Mucosa of rectum (tissue), 2 donors: Measurements from ENCODE around the gene CFL1.
A peak's percentile ranks its signal among the peaks of the same experiment; 100 is the strongest.
"Not testable (repeated sequence)": the region's sequence is repeated elsewhere in the genome, so short reads cannot be mapped to it uniquely, and the experiment has no call there.

Experiments
- H3K27ac ChIP-seq, 2 donors: one replicate each; pipeline ENCODE4 v1.7.0; 2013; ENCODE audit warnings: inconsistent platforms in 2 of 2, low read depth in 2 of 2, low read length in 2 of 2
- H3K27me3 ChIP-seq, 2 donors: one replicate each; pipeline ENCODE4 v1.7.0; 2013; ENCODE audit warnings: low read length in 2 of 2; ENCODE audit not compliant: control insufficient read depth in 2 of 2, insufficient read depth in 2 of 2
- H3K36me3 ChIP-seq, 2 donors: one replicate each; pipeline ENCODE4 v1.7.0; 2013; ENCODE audit warnings: low read length in 2 of 2; ENCODE audit not compliant: control insufficient read depth in 2 of 2, insufficient read depth in 2 of 2
- H3K4me1 ChIP-seq, 2 donors: one replicate each; pipeline ENCODE4 v1.7.0; 2013; ENCODE audit warnings: low read length in 2 of 2, mild to moderate bottlenecking in 1 of 2; ENCODE audit not compliant: control insufficient read depth in 2 of 2, insufficient read depth in 2 of 2
- H3K4me3 ChIP-seq, 2 donors: one replicate each; pipeline ENCODE4 v1.7.0; 2013; ENCODE audit warnings: low read length in 2 of 2
- H3K9ac ChIP-seq, 2 donors: one replicate each; pipeline ENCODE4 v1.7.0; 2013; ENCODE audit warnings: low read length in 2 of 2, low read depth in 1 of 2, mild to moderate bottlenecking in 1 of 2
- H3K9me3 ChIP-seq, 2 donors: one replicate each; pipeline ENCODE4 v1.7.0; 2013; ENCODE audit warnings: low read length in 2 of 2; ENCODE audit not compliant: control insufficient read depth in 2 of 2
- donor health status: healthy.
- donor health status: Normal muscosa, but diverticular disease.

Gene CFL1

DNA sequence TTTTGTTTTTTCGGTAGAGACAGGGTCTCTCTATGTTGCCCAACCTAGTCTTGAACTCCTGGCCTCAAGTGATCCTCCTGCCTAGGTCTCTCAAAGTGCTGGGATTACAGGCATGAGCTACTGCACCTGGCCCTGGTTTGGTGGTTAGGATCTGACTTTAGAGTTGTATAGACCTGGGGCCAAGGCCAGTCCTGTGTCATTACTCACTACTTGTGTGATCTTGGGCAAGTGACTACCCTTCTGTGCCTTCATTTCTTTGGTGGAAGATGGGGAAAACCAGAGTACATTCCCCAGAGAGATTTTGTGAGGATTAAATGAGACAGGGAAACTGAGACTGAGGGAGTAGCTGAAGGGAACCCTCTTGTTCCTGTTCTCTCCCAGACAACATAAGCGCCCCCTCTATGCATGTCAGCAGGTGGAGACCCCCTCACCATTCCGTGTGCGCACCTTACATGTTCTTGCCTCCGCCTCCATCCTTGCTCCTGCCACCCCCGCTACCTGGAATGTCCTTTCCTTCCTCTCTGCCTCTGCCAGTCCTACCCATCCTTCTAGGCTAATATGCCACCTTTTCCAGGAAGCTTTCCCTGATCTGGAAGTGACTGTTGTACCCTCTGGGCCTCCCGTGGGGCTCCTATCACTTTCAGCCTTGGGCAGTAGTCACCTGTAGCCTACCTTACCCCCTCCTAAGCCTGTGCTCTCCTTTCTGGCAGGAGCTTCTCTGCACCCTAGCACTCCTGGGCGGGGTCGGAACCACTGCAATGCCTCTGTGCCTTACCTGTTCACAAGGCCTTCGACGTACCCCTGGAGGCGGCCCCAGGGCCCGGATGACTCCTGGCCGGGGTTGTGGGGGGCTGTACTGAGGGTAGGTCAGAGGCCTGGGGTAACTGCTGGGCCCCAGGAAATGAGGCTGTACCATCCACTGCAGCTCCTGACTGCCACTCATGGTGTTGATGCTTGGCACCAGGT lies 38.3 kb upstream of the CFL1 start:
- Histone ChIP-seq H3K9ac (no peak overlapping the region), H3K4me3 (no peak overlapping the region), H3K27me3 (peaks cover 8 to 10% of the 10 kb centered on the region in 2 donors), H3K36me3 (no peaks in the 10 kb centered on the region), H3K4me1 (peaks cover 21 to 23% of the 10 kb centered on the region in 2 donors), H3K9me3 (no peaks in the 10 kb centered on the region), H3K27ac (no peak overlapping the region)

DNA sequence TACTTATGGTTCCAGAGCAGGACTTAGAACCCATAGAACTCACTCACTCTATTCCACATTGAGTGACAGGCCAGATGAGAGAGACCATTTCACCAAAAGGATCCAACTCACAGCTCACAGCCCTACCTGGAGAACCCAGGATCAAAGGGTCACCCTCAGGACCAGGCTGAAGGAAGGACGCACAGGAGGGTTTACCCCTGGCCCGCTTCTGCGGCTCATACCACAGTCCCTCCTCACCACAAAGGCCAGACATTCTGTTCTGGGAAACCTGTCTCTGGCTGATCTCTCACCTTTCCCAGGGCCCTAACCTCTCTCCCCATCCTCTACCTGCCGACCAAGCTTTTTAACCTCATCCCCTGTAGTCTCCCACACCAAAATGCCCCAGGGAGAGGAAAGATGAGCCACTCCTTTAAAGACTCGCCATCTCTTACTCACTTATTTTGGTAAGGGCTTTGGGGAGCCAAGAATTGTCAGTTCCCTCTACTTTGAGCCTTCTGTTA lies 37.6 kb upstream of the CFL1 start:
- peaks cover 26 to 28% of the 10 kb centered on the region in 2 donors for H3K4me1 ChIP-seq
- no peak overlapping the region for H3K9ac ChIP-seq
- H3K27ac ChIP-seq = no peak overlapping the region
- no peak overlapping the region for H3K4me3 ChIP-seq
- H3K36me3 ChIP-seq = no peaks in the 10 kb centered on the region
- no peaks in the 10 kb centered on the region for H3K9me3 ChIP-seq
- peaks cover 8 to 10% of the 10 kb centered on the region in 2 donors for H3K27me3 ChIP-seq

DNA sequence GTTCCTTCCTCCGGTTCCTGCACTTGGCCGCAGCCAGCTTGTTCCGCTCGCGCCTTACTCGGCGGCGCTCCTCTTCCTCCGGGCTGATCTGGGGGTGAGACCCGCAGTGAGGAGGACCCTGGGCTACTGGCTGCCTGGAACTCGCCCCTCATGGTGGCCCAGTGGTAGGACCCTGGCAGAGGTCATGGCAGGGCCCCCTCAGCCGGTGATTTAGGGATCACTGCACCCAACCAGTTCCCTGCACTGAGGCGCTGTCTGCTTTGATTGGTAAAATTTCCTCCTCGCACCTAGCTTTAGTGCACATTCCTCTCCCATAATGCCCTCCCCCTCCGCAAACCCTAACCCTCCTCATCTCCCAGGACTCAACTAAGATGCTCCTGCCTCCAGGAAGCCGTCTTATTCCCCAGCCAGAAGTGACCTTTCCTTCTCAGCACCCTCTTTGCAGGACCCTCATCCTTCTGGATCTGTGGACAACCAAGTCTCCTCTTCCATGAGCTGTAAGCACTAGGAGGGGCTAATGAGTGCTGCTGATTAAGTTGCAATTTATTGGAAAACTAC lies 36.1 kb upstream of the CFL1 start:
- Histone ChIP-seq H3K36me3 (no peaks in the 10 kb centered on the region), H3K27ac (peak overlapping the region; percentile 68 to 80), H3K9ac (peak overlapping the region; percentile 21 to 56), H3K4me1 (peaks cover 29 to 30% of the 10 kb centered on the region in 2 donors), H3K9me3 (no peaks in the 10 kb centered on the region), H3K27me3 (peaks cover 3 to 5% of the 10 kb centered on the region in 2 donors), H3K4me3 (peak overlapping the region; percentile 22 to 60)

DNA sequence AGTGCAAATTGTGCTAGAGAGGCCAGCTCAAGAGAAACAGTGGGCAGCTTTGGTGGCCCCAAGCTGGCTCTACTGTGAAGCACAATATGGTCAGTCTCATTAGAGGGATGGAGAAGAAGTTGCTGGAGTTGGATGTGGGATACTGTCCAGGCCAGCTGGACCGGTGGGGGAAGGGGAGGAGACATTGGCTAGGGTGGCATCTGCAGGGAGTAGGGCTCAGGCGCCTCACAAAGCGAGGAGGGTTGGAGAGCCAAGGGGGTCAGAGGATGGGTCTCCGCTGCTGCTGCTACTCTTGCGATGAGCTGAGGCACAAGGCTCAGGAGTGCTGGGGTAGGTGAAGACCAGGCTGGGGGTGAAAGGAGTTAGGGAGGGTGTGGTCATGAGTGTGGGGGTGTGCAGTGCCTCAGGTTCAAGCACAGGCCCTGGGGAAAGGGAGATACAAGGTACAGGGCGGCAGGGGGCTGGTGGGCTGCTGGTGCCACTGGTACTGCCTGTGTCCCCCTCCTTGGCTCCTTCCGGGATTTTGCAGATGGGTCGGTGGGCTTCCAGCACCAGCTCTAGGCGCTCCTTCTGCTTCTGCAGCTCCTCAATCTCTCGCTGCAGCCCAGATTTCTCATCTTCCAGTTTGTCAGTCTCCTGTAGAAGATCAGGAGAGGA lies 34.8 kb upstream of the CFL1 start:
- no peaks in the 10 kb centered on the region for H3K27me3 ChIP-seq
- peaks cover 38 to 41% of the 10 kb centered on the region in 2 donors for H3K4me1 ChIP-seq
- peak overlapping the region in 1 of 2 donors; percentile 24 for H3K27ac ChIP-seq
- H3K9me3 ChIP-seq = no peaks in the 10 kb centered on the region
- no peak overlapping the region for H3K9ac ChIP-seq
- no peak overlapping the region for H3K4me3 ChIP-seq
- H3K36me3 ChIP-seq = no peaks in the 10 kb centered on the region

DNA sequence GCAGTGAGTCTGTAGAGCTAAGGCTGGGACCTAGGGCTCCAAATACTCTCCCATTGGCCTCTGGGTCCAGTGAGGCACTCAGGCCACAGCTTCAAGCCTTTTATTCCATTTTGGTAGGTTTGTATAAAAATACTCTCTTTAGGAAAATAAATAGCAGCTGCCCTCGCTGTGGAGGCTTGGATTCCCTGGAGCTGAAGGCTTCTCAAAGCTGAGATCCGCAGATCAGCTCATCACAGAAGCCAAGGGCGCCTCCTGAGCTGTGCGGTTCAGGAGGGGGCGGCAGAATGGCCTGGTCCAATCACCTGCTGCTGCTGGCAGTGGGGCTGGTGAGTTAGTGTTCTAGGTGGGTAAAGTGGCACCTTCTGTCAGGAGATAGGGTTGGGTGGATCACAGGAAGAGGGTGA lies 34.2 kb upstream of the CFL1 start:
- peak overlapping the region in 1 of 2 donors; percentile 95 for H3K27ac ChIP-seq
- H3K4me1 ChIP-seq = peaks cover 43 to 47% of the 10 kb centered on the region in 2 donors
- peak overlapping the region; percentile 6 to 81 for H3K9ac ChIP-seq
- not testable (repeated sequence) for H3K9me3 ChIP-seq, H3K36me3 ChIP-seq, H3K27me3 ChIP-seq
- peak overlapping the region; percentile 73 to 75 for H3K4me3 ChIP-seq

DNA sequence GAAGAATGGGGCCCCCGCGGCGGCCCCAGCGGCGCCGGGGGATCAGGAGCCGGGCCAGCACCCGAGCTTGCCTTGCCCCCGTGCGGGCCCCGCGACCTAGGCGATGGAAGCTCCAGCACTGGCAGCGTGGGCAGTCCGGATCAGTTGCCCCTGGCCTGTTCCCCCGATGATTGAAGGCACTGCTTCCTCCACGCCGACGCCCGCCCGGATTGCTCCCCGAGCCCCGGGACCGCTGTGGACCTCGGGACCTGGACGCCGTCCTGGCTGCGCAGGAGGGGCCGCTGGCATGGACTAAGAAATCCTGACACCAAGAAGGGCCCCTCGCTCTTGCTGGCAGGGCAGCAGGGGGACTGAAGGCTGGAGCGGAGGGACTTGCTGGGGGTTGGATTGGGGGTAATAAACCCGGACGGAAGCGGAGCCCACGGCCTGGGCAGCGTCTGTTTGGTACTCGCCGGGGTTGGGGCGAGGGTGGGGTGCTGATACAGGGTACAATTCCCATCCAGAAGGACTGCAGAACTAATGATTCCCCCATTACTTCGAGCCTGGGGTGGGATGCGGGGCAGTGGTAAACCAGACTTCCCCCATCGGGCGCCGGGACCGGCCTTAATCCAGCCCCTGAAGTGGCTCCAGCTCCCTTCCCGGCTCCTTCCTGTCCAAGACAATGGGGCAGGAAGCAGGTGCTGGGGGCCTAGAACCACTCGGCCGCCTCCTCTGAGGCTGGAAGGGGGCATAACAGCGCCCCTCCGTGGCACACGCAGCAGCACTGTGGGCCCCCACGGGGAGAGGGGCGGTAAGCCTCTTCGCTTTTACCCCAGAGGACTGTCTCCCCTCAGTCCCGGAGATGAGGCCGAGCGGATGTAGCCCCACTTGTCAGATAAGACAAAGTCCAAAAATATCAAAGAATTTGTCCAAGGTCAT lies 33.5 kb upstream of the CFL1 start:
- H3K27me3 ChIP-seq = no peaks in the 10 kb centered on the region
- peak overlapping the region; percentile 91 to 95 for H3K27ac ChIP-seq
- H3K4me3 ChIP-seq = peak overlapping the region; percentile 73 to 75
- peak overlapping the region; percentile 74 to 81 for H3K9ac ChIP-seq
- H3K9me3 ChIP-seq = no peaks in the 10 kb centered on the region
- H3K36me3 ChIP-seq = peaks cover 2% of the 10 kb centered on the region in 2 donors
- H3K4me1 ChIP-seq = peaks cover 43 to 47% of the 10 kb centered on the region in 2 donors

DNA sequence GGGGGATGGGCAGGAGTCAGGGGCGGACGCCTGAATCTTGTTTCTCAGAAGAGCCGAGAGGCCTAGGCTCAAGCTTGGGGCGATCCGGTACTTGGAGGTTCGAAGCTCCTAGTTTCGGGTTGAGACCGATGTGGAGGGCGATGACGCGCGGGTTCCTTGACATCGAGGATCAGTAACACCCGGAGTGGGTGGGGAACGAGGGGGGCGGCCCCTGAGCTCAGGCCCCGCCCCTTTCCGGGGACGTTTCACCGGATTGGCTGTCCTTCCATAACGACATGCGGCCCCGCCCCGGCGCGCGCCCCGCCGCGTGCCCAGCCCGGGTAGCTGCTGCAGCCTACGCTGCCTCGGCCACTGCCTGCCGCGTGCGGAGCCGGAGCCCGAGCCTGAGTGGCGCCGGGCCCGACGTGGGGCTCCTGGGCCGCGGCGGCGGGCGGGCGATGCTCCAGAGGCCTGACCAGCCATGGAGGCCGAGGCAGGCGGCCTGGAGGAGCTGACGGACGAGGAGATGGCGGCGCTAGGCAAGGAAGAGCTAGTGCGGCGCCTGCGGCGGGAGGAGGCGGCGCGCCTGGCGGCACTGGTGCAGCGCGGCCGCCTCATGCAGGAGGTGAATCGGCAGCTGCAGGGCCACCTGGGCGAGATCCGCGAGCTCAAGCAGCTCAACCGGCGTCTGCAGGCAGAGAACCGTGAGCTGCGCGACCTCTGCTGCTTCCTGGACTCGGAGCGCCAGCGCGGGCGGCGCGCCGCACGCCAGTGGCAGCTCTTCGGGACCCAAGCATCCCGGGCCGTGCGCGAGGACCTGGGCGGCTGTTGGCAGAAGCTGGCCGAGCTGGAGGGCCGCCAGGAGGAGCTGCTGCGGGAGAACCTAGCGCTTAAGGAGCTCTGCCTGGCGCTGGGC lies 32.6 kb upstream of the CFL1 start, which contains the start of gene CCDC85B:
Gene CCDC85B (plus strand): TSS at position 350 of the 895 bp plus-strand sequence. CDS start 111 bp downstream, at position 461.
- peak within 1 kb of the TSS; percentile 91 to 95 for H3K27ac ChIP-seq
- H3K27me3 ChIP-seq = no peaks in the 10 kb centered on the region
- peak within 1 kb of the TSS; percentile 74 to 81 for H3K9ac ChIP-seq
- peaks cover 4 to 8% of the 10 kb centered on the region in 2 donors for H3K36me3 ChIP-seq
- H3K4me1 ChIP-seq = peaks cover 43 to 47% of the 10 kb centered on the region in 2 donors
- no peaks in the 10 kb centered on the region for H3K9me3 ChIP-seq
- H3K4me3 ChIP-seq = peak within 1 kb of the TSS; percentile 73 to 90

DNA sequence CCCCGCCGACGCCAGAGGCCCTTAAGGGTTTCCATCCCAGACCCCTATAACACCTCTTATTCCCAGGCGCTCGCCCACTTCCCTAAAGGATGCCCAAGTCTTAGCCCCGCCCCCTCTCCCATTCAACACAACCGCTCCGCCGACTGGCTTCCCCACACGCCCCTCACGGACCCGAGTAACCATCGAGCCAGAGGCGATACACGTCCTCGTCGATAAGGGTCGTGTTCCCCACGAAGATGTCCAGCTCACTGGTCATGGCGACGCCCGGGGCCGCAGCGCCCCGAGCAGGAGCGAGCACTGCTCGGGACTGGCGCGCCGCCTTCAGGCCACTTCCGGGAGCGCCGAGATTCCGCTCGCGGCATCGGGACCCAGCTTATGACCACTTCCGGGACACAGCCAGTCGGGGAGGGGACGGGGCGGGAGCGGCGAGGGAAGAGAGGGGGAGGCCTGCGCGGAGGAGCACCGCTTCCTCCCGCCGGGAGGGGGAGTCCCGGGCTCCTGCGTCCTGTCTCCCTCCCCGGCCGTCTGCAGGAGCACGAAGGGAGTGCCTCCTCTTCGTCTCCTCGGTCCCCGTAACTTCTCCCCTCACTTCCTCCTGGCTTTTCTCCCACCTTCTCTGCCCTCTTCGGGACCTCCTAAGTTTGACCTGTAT lies 30.3 kb upstream of the CFL1 start, which contains the start of gene FIBP:
Gene FIBP (minus strand): TSS at position 309 of the 652 bp plus-strand sequence. CDS start 53 bp downstream, at position 256.
- peaks cover 47 to 48% of the 10 kb centered on the region in 2 donors for H3K4me1 ChIP-seq
- no peaks in the 10 kb centered on the region for H3K9me3 ChIP-seq
- H3K27ac ChIP-seq = peak within 1 kb of the TSS; percentile 91 to 95
- H3K27me3 ChIP-seq = no peaks in the 10 kb centered on the region
- peak within 1 kb of the TSS; percentile 85 to 90 for H3K4me3 ChIP-seq
- peak within 1 kb of the TSS; percentile 87 to 94 for H3K9ac ChIP-seq
- peaks cover 9 to 21% of the 10 kb centered on the region in 2 donors for H3K36me3 ChIP-seq
